ENCODE data around the gene SAV1. TPM values are rescaled to one million over a fixed set of nuclear protein-coding genes. Genes with fewer than 3 reads are reported as not detected.
A peak's percentile ranks its signal among the peaks of the same experiment; 100 is the strongest.

The SAV1 gene
- total RNA-seq, 8 experiments from 2014 or later, result 7.6 to 26.1 (median 15.6) TPM

GRCh38 chr14:50615552-50615951 lies 52.6 kb downstream of the SAV1 start:
- no peak for ATAC-seq (replicated peaks in 6 of 8)
- 40 to 100% (median 100%) methylated on average over 1 to 2 of the region's 2 CpGs; no CpG with 5 or more reads in 2 of the 10 experiments for WGBS, 10 experiments
- Histone ChIP-seq H3K4me1 (replicated peaks in 1 of 2) (no peaks in the 10 kb centered on the region), H3K4me3 (no peak overlapping the region), H3K27ac (no peak overlapping the region)
- in situ Hi-C loops (cut with MboI; ENCODE audit: low pct_unique_long_range_greater_than_20kb in 2 of 9, low sequenced_read_pairs in 9 of 9, unreplicated experiment in 9 of 9), result loop anchor here in 1 of 9 experiments (25.0 kb wide), 1 partner anchor 147 kb away; no protein-coding TSS in a partner anchor

DNA sequence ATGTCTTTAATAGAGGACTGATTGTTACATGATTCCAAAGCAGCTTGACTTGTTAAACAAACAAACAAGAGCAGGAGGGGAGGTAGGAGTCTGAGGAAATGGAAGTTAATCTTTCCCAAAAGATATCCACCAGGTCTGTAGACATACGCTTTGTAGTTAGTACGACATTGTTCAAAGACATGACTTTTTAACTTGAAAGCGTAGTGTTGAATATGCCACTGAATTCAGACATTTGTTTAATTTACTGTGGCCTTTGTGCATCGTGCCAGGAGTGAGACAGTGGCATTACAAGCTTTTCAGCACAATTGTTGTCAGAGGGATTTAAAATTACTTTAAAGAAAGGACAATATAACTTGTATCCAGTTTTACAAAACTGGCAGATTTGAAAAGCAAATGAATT lies 53.0 kb downstream of the SAV1 start:
- Histone ChIP-seq H3K4me3 (no peak overlapping the region), H3K4me1 (replicated peaks in 1 of 2) (no peaks in the 10 kb centered on the region), H3K27ac (no peak overlapping the region)
- no peak for ATAC-seq (replicated peaks in 6 of 8)
- WGBS, 10 experiments, result 0 to 73% (median 57%) methylated on average over 2 to 4 of the region's 4 CpGs
- in situ Hi-C loops (cut with MboI; ENCODE audit: low pct_unique_long_range_greater_than_20kb in 2 of 9, low sequenced_read_pairs in 9 of 9, unreplicated experiment in 9 of 9), result loop anchor here in 1 of 9 experiments (25.0 kb wide), 1 partner anchor 147 kb away; no protein-coding TSS in a partner anchor

DNA sequence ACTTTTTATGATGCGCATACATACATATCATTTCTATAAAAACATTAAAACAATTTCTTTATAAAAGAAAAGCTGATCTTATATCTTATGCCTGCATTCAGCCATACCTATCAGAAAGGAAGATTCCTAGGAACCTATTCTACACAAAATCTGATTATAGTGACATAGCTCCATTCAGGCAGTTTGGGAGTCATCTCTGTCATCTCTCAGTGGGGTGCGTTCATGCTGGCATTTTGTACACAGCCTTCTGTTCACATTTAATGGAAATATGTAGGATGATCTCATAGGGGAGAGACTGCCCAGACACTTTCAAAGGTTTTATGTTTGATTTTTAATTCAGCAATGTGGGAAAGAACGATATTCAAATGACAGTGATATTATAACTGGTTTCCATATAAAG lies 55.3 kb downstream of the SAV1 start:
- in situ Hi-C loops (cut with MboI; ENCODE audit: low pct_unique_long_range_greater_than_20kb in 2 of 9, low sequenced_read_pairs in 9 of 9, unreplicated experiment in 9 of 9), result loop anchor here in 1 of 9 experiments (25.0 kb wide), 1 partner anchor 149 kb away; no protein-coding TSS in a partner anchor
- H3K27ac ChIP-seq, result no peak overlapping the region
- no peak overlapping the region for H3K4me3 ChIP-seq
- H3K4me1 ChIP-seq (replicated peaks in 1 of 2), result no peaks in the 10 kb centered on the region
- WGBS, 10 experiments, result 41 to 100% (median 96%) methylated on average over 2 to 3 of the region's 3 CpGs; no CpG with 5 or more reads in 1 of the 10 experiments
- peak in 2 of 8 experiments; percentile 46 to 58 for ATAC-seq (replicated peaks in 6 of 8)

GRCh38 chr14:50610465-50610864 lies 57.6 kb downstream of the SAV1 start:
- Histone ChIP-seq H3K4me1 (replicated peaks in 1 of 2) (peaks cover 0 to 4% of the 10 kb centered on the region in 2 donors), H3K4me3 (no peak overlapping the region), H3K27ac (no peak overlapping the region)
- 10 to 100% (median 85%) methylated on average over 1 of the region's 1 CpG; no CpG with 5 or more reads in 3 of the 10 experiments for WGBS, 10 experiments
- in situ Hi-C loops (cut with MboI; ENCODE audit: low pct_unique_long_range_greater_than_20kb in 2 of 9, low sequenced_read_pairs in 9 of 9, unreplicated experiment in 9 of 9), result loop anchor here in 1 of 9 experiments (25.0 kb wide), 1 partner anchor 152 kb away; no protein-coding TSS in a partner anchor
- no peak for ATAC-seq (replicated peaks in 6 of 8)

DNA sequence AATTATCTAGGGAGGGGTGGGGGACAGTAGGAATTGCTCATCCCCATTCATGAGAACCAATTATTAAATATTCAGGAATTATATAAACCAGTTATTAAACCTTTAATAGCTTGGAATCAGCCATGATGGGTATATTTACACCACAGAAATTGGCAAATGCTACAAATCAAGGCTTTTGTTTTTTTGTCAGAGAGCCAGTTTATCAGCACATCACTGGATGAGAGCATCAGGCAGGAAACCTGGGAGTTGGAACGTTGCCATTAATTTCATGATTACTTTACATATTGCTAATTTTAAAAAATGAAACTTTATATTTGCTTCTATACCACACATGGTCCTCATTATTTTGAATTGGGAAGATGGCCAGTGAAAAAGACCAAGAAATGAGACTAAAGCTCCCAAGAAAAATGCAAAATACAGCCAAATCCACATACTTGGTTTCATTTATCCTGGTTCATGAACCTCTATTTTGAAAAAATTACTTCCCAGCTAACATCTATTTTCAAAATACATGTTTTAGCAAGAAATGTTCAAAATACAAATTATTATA lies 59.7 kb downstream of the SAV1 start:
- no peak overlapping the region for H3K4me3 ChIP-seq
- no peak for ATAC-seq (replicated peaks in 6 of 8)
- peaks cover 0 to 4% of the 10 kb centered on the region in 2 donors for H3K4me1 ChIP-seq (replicated peaks in 1 of 2)
- WGBS, 10 experiments, result 0 to 100% (median 52%) methylated on average over 1 of the region's 1 CpG; no CpG with 5 or more reads in 2 of the 10 experiments
- no peak overlapping the region for H3K27ac ChIP-seq
- in situ Hi-C loops (cut with MboI; ENCODE audit: low pct_unique_long_range_greater_than_20kb in 2 of 9, low sequenced_read_pairs in 9 of 9, unreplicated experiment in 9 of 9), result loop anchor here in 1 of 9 experiments (25.0 kb wide), 1 partner anchor 154 kb away; no protein-coding TSS in a partner anchor

- Histone ChIP-seq H3K27ac (no peak overlapping the region), H3K4me1 (replicated peaks in 1 of 2) (peaks cover 0 to 4% of the 10 kb centered on the region in 2 donors), H3K4me3 (no peak overlapping the region)
- in situ Hi-C loops (cut with MboI; ENCODE audit: low pct_unique_long_range_greater_than_20kb in 2 of 9, low sequenced_read_pairs in 9 of 9, unreplicated experiment in 9 of 9), result loop anchor here in 1 of 9 experiments (25.0 kb wide), 1 partner anchor 155 kb away; no protein-coding TSS in a partner anchor
- no peak for ATAC-seq (replicated peaks in 6 of 8)
- WGBS, 10 experiments, result 0 to 100% (median 97%) methylated on average over 1 of the region's 1 CpG
Measured at GRCh38 chr14:50607761-50608160, 60.3 kb downstream of the SAV1 start.

- WGBS, 10 experiments, result 20 to 100% (median 83%) methylated on average over 1 to 3 of the region's 3 CpGs; no CpG with 5 or more reads in 2 of the 10 experiments
Measured at GRCh38 chr14:50607181-50607580, 60.9 kb downstream of the SAV1 start.

DNA sequence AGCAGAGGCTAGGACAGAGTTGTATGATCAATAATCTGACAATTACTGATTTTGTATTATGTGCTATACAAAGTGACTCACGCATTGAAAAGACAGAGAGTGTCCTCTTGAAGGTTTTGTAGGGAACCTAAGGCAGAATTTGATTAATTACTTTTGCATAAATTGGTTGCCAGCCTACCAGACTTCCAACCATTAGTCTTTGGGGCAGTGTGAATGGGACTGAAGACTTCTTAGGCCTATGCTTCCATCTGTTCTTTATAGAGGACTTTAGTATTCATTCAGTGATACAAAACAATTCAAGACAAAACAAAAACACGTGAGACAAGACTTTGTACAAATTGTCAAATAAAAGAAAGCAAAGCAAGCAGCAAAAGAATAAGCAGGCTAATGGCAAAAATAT lies 61.6 kb downstream of the SAV1 start:
- peak in 5 of 8 experiments; percentile 29 to 95 (median 46) for ATAC-seq (replicated peaks in 6 of 8)
- in situ Hi-C loops (cut with MboI; ENCODE audit: low pct_unique_long_range_greater_than_20kb in 2 of 9, low sequenced_read_pairs in 9 of 9, unreplicated experiment in 9 of 9), result loop anchor here in 1 of 9 experiments (25.0 kb wide), 1 partner anchor 156 kb away; no protein-coding TSS in a partner anchor
- Histone ChIP-seq H3K4me1 (replicated peaks in 1 of 2) (peaks cover 0 to 4% of the 10 kb centered on the region in 2 donors), H3K4me3 (no peak overlapping the region), H3K27ac (no peak overlapping the region)
- 0 to 49% (median 29%) methylated on average over 1 to 2 of the region's 2 CpGs; no CpG with 5 or more reads in 1 of the 10 experiments for WGBS, 10 experiments

More at GRCh38 chr14:50607181-50607580, 60.9 kb downstream of the SAV1 start:
- Histone ChIP-seq H3K27ac (no peak overlapping the region), H3K4me3 (no peak overlapping the region), H3K4me1 (replicated peaks in 1 of 2) (peaks cover 0 to 4% of the 10 kb centered on the region in 2 donors)
- in situ Hi-C loops (cut with MboI; ENCODE audit: low pct_unique_long_range_greater_than_20kb in 2 of 9, low sequenced_read_pairs in 9 of 9, unreplicated experiment in 9 of 9), result loop anchor here in 1 of 9 experiments (25.0 kb wide), 1 partner anchor 155 kb away; no protein-coding TSS in a partner anchor
- ATAC-seq (replicated peaks in 6 of 8), result no peak

- no peak for ATAC-seq (replicated peaks in 6 of 8)
- WGBS, 10 experiments, result 0 to 20% (median 0%) methylated on average over 1 of the region's 1 CpG; no CpG with 5 or more reads in 1 of the 10 experiments
- in situ Hi-C loops (cut with MboI; ENCODE audit: low pct_unique_long_range_greater_than_20kb in 2 of 9, low sequenced_read_pairs in 9 of 9, unreplicated experiment in 9 of 9), result loop anchor here in 1 of 9 experiments (25.0 kb wide), 1 partner anchor 157 kb away; no protein-coding TSS in a partner anchor
- Histone ChIP-seq H3K27ac (no peak overlapping the region), H3K4me1 (replicated peaks in 1 of 2) (peaks cover 0 to 4% of the 10 kb centered on the region in 2 donors), H3K4me3 (no peak overlapping the region)
Measured at GRCh38 chr14:50605766-50606165, 62.3 kb downstream of the SAV1 start.

- Histone ChIP-seq H3K4me1 (replicated peaks in 1 of 2) (peaks cover 0 to 4% of the 10 kb centered on the region in 2 donors), H3K27ac (no peak overlapping the region), H3K4me3 (no peak overlapping the region)
- in situ Hi-C loops (cut with MboI; ENCODE audit: low pct_unique_long_range_greater_than_20kb in 2 of 9, low sequenced_read_pairs in 9 of 9, unreplicated experiment in 9 of 9), result loop anchor here in 1 of 9 experiments (25.0 kb wide), 1 partner anchor 159 kb away; no protein-coding TSS in a partner anchor
- no peak for ATAC-seq (replicated peaks in 6 of 8)
- WGBS, 10 experiments, result 46 to 100% (median 90%) methylated on average over 1 to 2 of the region's 2 CpGs; no CpG with 5 or more reads in 1 of the 10 experiments
Measured at GRCh38 chr14:50603565-50603964, 64.5 kb downstream of the SAV1 start.

GRCh38 chr14:50602035-50602434 lies 66.1 kb downstream of the SAV1 start:
- in situ Hi-C loops (cut with MboI; ENCODE audit: low pct_unique_long_range_greater_than_20kb in 2 of 9, low sequenced_read_pairs in 9 of 9, unreplicated experiment in 9 of 9), result loop anchor here in 1 of 9 experiments (25.0 kb wide), 1 partner anchor 160 kb away; no protein-coding TSS in a partner anchor
- Histone ChIP-seq H3K4me1 (replicated peaks in 1 of 2) (peaks cover 0 to 2% of the 10 kb centered on the region in 2 donors), H3K4me3 (no peak overlapping the region), H3K27ac (no peak overlapping the region)
- 79 to 100% (median 94%) methylated on average over 1 to 3 of the region's 3 CpGs; no CpG with 5 or more reads in 2 of the 10 experiments for WGBS, 10 experiments
- no peak for ATAC-seq (replicated peaks in 6 of 8)

DNA sequence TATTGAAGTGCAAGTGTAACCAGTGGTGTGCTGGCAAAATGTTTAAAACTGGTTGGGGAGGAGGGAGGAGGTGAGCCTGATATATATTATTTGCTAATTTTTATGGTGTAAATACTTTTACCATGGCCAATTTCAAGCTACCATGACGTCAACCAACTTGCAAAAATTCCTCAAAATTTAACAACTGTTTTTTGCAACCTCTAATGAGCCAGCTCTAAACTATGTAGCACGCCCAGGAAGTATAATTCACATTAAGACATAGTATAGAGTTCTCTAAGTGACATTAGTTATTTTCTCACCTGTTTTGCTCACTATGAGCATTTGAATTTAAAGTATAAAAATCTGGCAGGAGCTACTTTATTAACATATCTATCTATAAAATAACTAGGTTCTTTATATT lies 66.7 kb downstream of the SAV1 start:
- ATAC-seq (replicated peaks in 6 of 8), result peak in 1 of 8 experiments; percentile 49
- H3K27ac ChIP-seq, result no peak overlapping the region

GRCh38 chr14:50600849-50601248 lies 67.3 kb downstream of the SAV1 start:
- Histone ChIP-seq H3K4me1 (replicated peaks in 1 of 2) (no peaks in the 10 kb centered on the region), H3K27ac (no peak overlapping the region), H3K4me3 (no peak overlapping the region)
- WGBS, 10 experiments, result 33 to 100% (median 89%) methylated on average over 1 to 5 of the region's 5 CpGs; no CpG with 5 or more reads in 1 of the 10 experiments
- peak in 2 of 8 experiments; percentile 32 to 66 for ATAC-seq (replicated peaks in 6 of 8)
- in situ Hi-C loops (cut with MboI; ENCODE audit: low pct_unique_long_range_greater_than_20kb in 2 of 9, low sequenced_read_pairs in 9 of 9, unreplicated experiment in 9 of 9), result loop anchor here in 1 of 9 experiments (25.0 kb wide), 1 partner anchor 161 kb away; no protein-coding TSS in a partner anchor

More for the DNA sequence above, 66.7 kb downstream of the SAV1 start:
- H3K4me3 ChIP-seq, result no peak overlapping the region
- no peaks in the 10 kb centered on the region for H3K4me1 ChIP-seq (replicated peaks in 1 of 2)
- WGBS, 10 experiments, result 13 to 100% (median 83%) methylated on average over 1 to 2 of the region's 2 CpGs; no CpG with 5 or more reads in 1 of the 10 experiments
- in situ Hi-C loops (cut with MboI; ENCODE audit: low pct_unique_long_range_greater_than_20kb in 2 of 9, low sequenced_read_pairs in 9 of 9, unreplicated experiment in 9 of 9), result loop anchor here in 1 of 9 experiments (25.0 kb wide), 1 partner anchor 161 kb away; no protein-coding TSS in a partner anchor

Data from motor neuron (in vitro differentiated cells).